ENCODE data around the gene DOCK1. TPM values are rescaled to one million over a fixed set of nuclear protein-coding genes. Genes with fewer than 3 reads are reported as not detected.
"Not testable (repeated sequence)": the region's sequence is repeated elsewhere in the genome, so short reads cannot be mapped to it uniquely, and the experiment has no call there.

Gene DOCK1
- total RNA-seq: under 1 TPM; 0.11 to 0.15 (median 0.14) TPM

GRCh38 chr10:126904818-126905701 lies at the start of gene DOCK1:
DOCK1 (plus strand) TSS chr10:126905428; CDS start chr10:126905518, 90 bp downstream.
- Mint-ChIP-seq H3K4me3 (peak within 1 kb of the TSS; percentile 42), H3K9me3 (no peaks in the 10 kb centered on the region), H3K27me3 (ENCODE audit: low read depth) (peaks cover 31% of the 10 kb centered on the region), H3K36me3 (ENCODE audit: insufficient read depth) (no peaks in the 10 kb centered on the region), H3K4me1 (ENCODE audit: low read depth) (peaks cover 1% of the 10 kb centered on the region)
- ATAC-seq: peak; percentile 39 to 54
- no peak for DNase-seq

- Mint-ChIP-seq H3K36me3 (ENCODE audit: insufficient read depth) (no peaks in the 10 kb centered on the region), H3K4me3 (no peak overlapping the region), H3K27me3 (ENCODE audit: low read depth) (no peaks in the 10 kb centered on the region), H3K4me1 (ENCODE audit: low read depth) (no peaks in the 10 kb centered on the region), H3K9me3 (peaks cover 9% of the 10 kb centered on the region)
- DNase-seq (no peak), ATAC-seq (no peak)
These were observed 47.9 kb upstream of the DOCK1 start for GRCh38 chr10:126857178-126857806.

GRCh38 chr10:126867567-126868365 lies 37.5 kb upstream of the DOCK1 start:
- H3K9me3 Mint-ChIP-seq: peaks cover 11% of the 10 kb centered on the region
- no peak overlapping the region for H3K4me3 Mint-ChIP-seq
- no peaks in the 10 kb centered on the region for H3K27me3 Mint-ChIP-seq (ENCODE audit: low read depth)
- no peak for DNase-seq
- H3K4me1 Mint-ChIP-seq (ENCODE audit: low read depth): no peaks in the 10 kb centered on the region
- ATAC-seq: no peak
- no peaks in the 10 kb centered on the region for H3K36me3 Mint-ChIP-seq (ENCODE audit: insufficient read depth)

GRCh38 chr10:126868371-126868770 lies 36.9 kb upstream of the DOCK1 start:
- ATAC-seq (no peak), DNase-seq (no peak)
- peaks cover 11% of the 10 kb centered on the region for H3K9me3 Mint-ChIP-seq
- no peaks in the 10 kb centered on the region for H3K27me3 Mint-ChIP-seq (ENCODE audit: low read depth)
- no peaks in the 10 kb centered on the region for H3K36me3 Mint-ChIP-seq (ENCODE audit: insufficient read depth)
- no peaks in the 10 kb centered on the region for H3K4me1 Mint-ChIP-seq (ENCODE audit: low read depth)
- no peak overlapping the region for H3K4me3 Mint-ChIP-seq

GRCh38 chr10:126872135-126872534 lies 33.1 kb upstream of the DOCK1 start:
- H3K9me3 Mint-ChIP-seq: peaks cover 5% of the 10 kb centered on the region
- no peaks in the 10 kb centered on the region for H3K36me3 Mint-ChIP-seq (ENCODE audit: insufficient read depth)
- H3K4me3 Mint-ChIP-seq: no peak overlapping the region
- no peaks in the 10 kb centered on the region for H3K4me1 Mint-ChIP-seq (ENCODE audit: low read depth)
- H3K27me3 Mint-ChIP-seq (ENCODE audit: low read depth): no peaks in the 10 kb centered on the region
- no peak for DNase-seq
- ATAC-seq: no peak

- Mint-ChIP-seq H3K36me3 (ENCODE audit: insufficient read depth) (no peaks in the 10 kb centered on the region), H3K4me3 (no peak overlapping the region), H3K9me3 (peaks cover 5% of the 10 kb centered on the region), H3K27me3 (ENCODE audit: low read depth) (no peaks in the 10 kb centered on the region), H3K4me1 (ENCODE audit: low read depth) (no peaks in the 10 kb centered on the region)
- DNase-seq: no peak
- no peak for ATAC-seq
These were observed 32.5 kb upstream of the DOCK1 start for GRCh38 chr10:126872768-126873167.

GRCh38 chr10:126876456-126876855 lies 28.8 kb upstream of the DOCK1 start:
- peaks cover 5% of the 10 kb centered on the region for H3K9me3 Mint-ChIP-seq
- H3K4me1 Mint-ChIP-seq (ENCODE audit: low read depth): no peaks in the 10 kb centered on the region
- H3K27me3 Mint-ChIP-seq (ENCODE audit: low read depth): no peaks in the 10 kb centered on the region
- H3K4me3 Mint-ChIP-seq: no peak overlapping the region
- H3K36me3 Mint-ChIP-seq (ENCODE audit: insufficient read depth): no peaks in the 10 kb centered on the region
- no peak for ATAC-seq
- no peak for DNase-seq

GRCh38 chr10:126877390-126877789 lies 27.8 kb upstream of the DOCK1 start:
- no peaks in the 10 kb centered on the region for H3K36me3 Mint-ChIP-seq (ENCODE audit: insufficient read depth)
- H3K9me3 Mint-ChIP-seq: peaks cover 5% of the 10 kb centered on the region
- no peak for DNase-seq
- no peak overlapping the region for H3K4me3 Mint-ChIP-seq
- no peaks in the 10 kb centered on the region for H3K4me1 Mint-ChIP-seq (ENCODE audit: low read depth)
- no peak for ATAC-seq
- peaks cover 2% of the 10 kb centered on the region for H3K27me3 Mint-ChIP-seq (ENCODE audit: low read depth)

GRCh38 chr10:126878594-126878993 lies 26.6 kb upstream of the DOCK1 start:
- no peak overlapping the region for H3K4me3 Mint-ChIP-seq
- DNase-seq (no peak), ATAC-seq (no peak)
- no peaks in the 10 kb centered on the region for H3K4me1 Mint-ChIP-seq (ENCODE audit: low read depth)
- peaks cover 2% of the 10 kb centered on the region for H3K27me3 Mint-ChIP-seq (ENCODE audit: low read depth)
- H3K36me3 Mint-ChIP-seq (ENCODE audit: insufficient read depth): no peaks in the 10 kb centered on the region
- H3K9me3 Mint-ChIP-seq: peaks cover 5% of the 10 kb centered on the region

GRCh38 chr10:126880926-126881325 lies 24.3 kb upstream of the DOCK1 start:
- H3K9me3 Mint-ChIP-seq: peaks cover 5% of the 10 kb centered on the region
- ATAC-seq: no peak
- no peak for DNase-seq
- peaks cover 2% of the 10 kb centered on the region for H3K27me3 Mint-ChIP-seq (ENCODE audit: low read depth)
- no peak overlapping the region for H3K4me3 Mint-ChIP-seq
- H3K4me1 Mint-ChIP-seq (ENCODE audit: low read depth): no peaks in the 10 kb centered on the region
- H3K36me3 Mint-ChIP-seq (ENCODE audit: insufficient read depth): no peaks in the 10 kb centered on the region

GRCh38 chr10:126882055-126882454 lies 23.2 kb upstream of the DOCK1 start:
- not testable (repeated sequence) for H3K9me3 Mint-ChIP-seq; DNase-seq; H3K4me1 Mint-ChIP-seq (ENCODE audit: low read depth); H3K27me3 Mint-ChIP-seq (ENCODE audit: low read depth); H3K4me3 Mint-ChIP-seq; ATAC-seq; H3K36me3 Mint-ChIP-seq (ENCODE audit: insufficient read depth)

GRCh38 chr10:126888436-126888835 lies 16.8 kb upstream of the DOCK1 start:
- not testable (repeated sequence) for H3K4me1 Mint-ChIP-seq (ENCODE audit: low read depth); DNase-seq; H3K4me3 Mint-ChIP-seq; ATAC-seq; H3K27me3 Mint-ChIP-seq (ENCODE audit: low read depth); H3K36me3 Mint-ChIP-seq (ENCODE audit: insufficient read depth); H3K9me3 Mint-ChIP-seq

GRCh38 chr10:126889421-126889820 lies 15.8 kb upstream of the DOCK1 start:
- H3K4me3 Mint-ChIP-seq: no peak overlapping the region
- H3K9me3 Mint-ChIP-seq: peaks cover 6% of the 10 kb centered on the region
- no peak for DNase-seq
- no peaks in the 10 kb centered on the region for H3K27me3 Mint-ChIP-seq (ENCODE audit: low read depth)
- ATAC-seq: no peak
- no peaks in the 10 kb centered on the region for H3K36me3 Mint-ChIP-seq (ENCODE audit: insufficient read depth)
- H3K4me1 Mint-ChIP-seq (ENCODE audit: low read depth): no peaks in the 10 kb centered on the region

- not testable (repeated sequence) for H3K4me1 Mint-ChIP-seq (ENCODE audit: low read depth); ATAC-seq; H3K4me3 Mint-ChIP-seq; H3K27me3 Mint-ChIP-seq (ENCODE audit: low read depth); H3K36me3 Mint-ChIP-seq (ENCODE audit: insufficient read depth); DNase-seq; H3K9me3 Mint-ChIP-seq
These were observed 14.4 kb upstream of the DOCK1 start for GRCh38 chr10:126890797-126891196.

Measured in activated T-cell treated with anti-CD3 and anti-CD28 coated beads, Interleukin-2, amount 50 U/mL, for 4 hours (primary cell).